SU-DHL-6 (cell line): ENCODE results near the gene RAB37.

Experiments used
- H2AFZ ChIP-seq: fragments of 200-600 bp; sonication (generic); 2 replicates; pipeline ENCODE4 v1.6.1; 2014; ENCODE audit warnings: low read depth, mild to moderate bottlenecking, moderate library complexity, mixed read lengths, antibody characterized with exemption, low read length; ENCODE audit not compliant: severe bottlenecking
- H3F3A ChIP-seq: fragments of 200-600 bp; shearing (Covaris generic); 2 replicates; pipeline ENCODE4 v1.6.0; 2016; ENCODE audit warnings: antibody characterized with exemption, mild to moderate bottlenecking; ENCODE audit not compliant: insufficient read depth
- H3K27ac ChIP-seq: fragments of 200-600 bp; sonication (generic); 2 replicates; pipeline ENCODE4 v1.5.1; 2016; ENCODE audit warnings: low read depth, mild to moderate bottlenecking, low read length, moderate library complexity, mixed read lengths
- H3K27me3 ChIP-seq: fragments of 200-600 bp; sonication (generic), shearing (Covaris generic); 2 replicates; pipeline ENCODE4 v1.6.0; 2014; ENCODE audit warnings: mild to moderate bottlenecking, low read length
- H3K36me3 ChIP-seq: fragments of 200-600 bp; sonication (generic); 2 replicates; pipeline ENCODE4 v1.6.1; 2014; ENCODE audit warnings: mild to moderate bottlenecking, low read length, mixed read lengths
- H3K4me2 ChIP-seq: fragments of 300-600, 200-600 bp; shearing (Covaris generic), sonication (generic); 2 replicates; pipeline ENCODE4 v1.6.0; 2014; ENCODE audit warnings: low read length, low read depth, mild to moderate bottlenecking; ENCODE audit not compliant: poor library complexity, severe bottlenecking
- H3K4me3 ChIP-seq: fragments of 200-600 bp; sonication (generic); 2 replicates; pipeline ENCODE4 v1.5.1; 2014; ENCODE audit warnings: antibody characterized with exemption, low read length, mild to moderate bottlenecking, mixed read lengths; ENCODE audit not compliant: insufficient read depth, poor library complexity, severe bottlenecking
- H3K79me2 ChIP-seq: fragments of 200-600 bp; sonication (generic); 2 replicates; pipeline ENCODE4 v1.6.1; 2014; ENCODE audit warnings: mild to moderate bottlenecking, low read length, moderate library complexity; ENCODE audit not compliant: insufficient read depth
- H3K9ac ChIP-seq: fragments of 200-600 bp; sonication (generic); 2 replicates; pipeline ENCODE4 v1.7.0; 2014; ENCODE audit warnings: mild to moderate bottlenecking, low read length
- H3K9me2 ChIP-seq: fragments of 200-600 bp; sonication (generic); replicated peaks from 2 replicates; pipeline ENCODE4 v1.6.1; 2014; ENCODE audit warnings: low read length; ENCODE audit not compliant: insufficient read depth
- H3K9me3 ChIP-seq: fragments of 200-600 bp; sonication (generic); 2 replicates; pipeline ENCODE4 v1.6.1; 2014; ENCODE audit warnings: low read length, mixed read lengths; ENCODE audit not compliant: insufficient read depth
- H4K20me1 ChIP-seq: fragments of 200-600 bp; sonication (generic); 2 replicates; pipeline ENCODE4 v1.6.1; 2014; ENCODE audit warnings: low read depth, mild to moderate bottlenecking, antibody characterized with exemption, low read length, moderate library complexity, mixed read lengths
- CTCF ChIP-seq: fragments of 200-600 bp; sonication (generic); IDR thresholded peaks from one replicate; pipeline ENCODE4 v1.5.1; 2017; ENCODE audit warnings: antibody characterized with exemption, mild to moderate bottlenecking, low read length, moderate library complexity; ENCODE audit not compliant: insufficient read depth, poor library complexity, severe bottlenecking
- EZH2phosphoT487 ChIP-seq: fragments of 200-600 bp; sonication (generic), shearing (Covaris generic); conservative IDR thresholded peaks from 2 replicates; pipeline ENCODE4 v1.6.1; 2018; ENCODE audit warnings: mild to moderate bottlenecking, antibody characterized with exemption, low read length, moderate library complexity, mixed read lengths

Gene RAB37

GRCh38 chr17:74752415-74752814 lies 15.4 kb downstream of the RAB37 start:
- H4K20me1 ChIP-seq = no peaks in the 10 kb centered on the region; the same call in 1 of the 2 replicates

GRCh38 chr17:74752822-74753401 lies 15.9 kb downstream of the RAB37 start:
- Histone ChIP-seq H3K27ac (no peak overlapping the region), H3K9ac (no peak overlapping the region), H3F3A (no peaks in the 10 kb centered on the region), H3K4me3 (no peak overlapping the region), H3K4me2 (no peak overlapping the region), H4K20me1 (no peaks in the 10 kb centered on the region; the same call in 1 of the 2 replicates), H2AFZ (no peak overlapping the region), H3K9me2 (no peaks in the 10 kb centered on the region), H3K9me3 (no peaks in the 10 kb centered on the region), H3K36me3 (no peaks in the 10 kb centered on the region), H3K27me3 (no peaks in the 10 kb centered on the region), H3K79me2 (peaks cover 61% of the 10 kb centered on the region)
- TF ChIP-seq CTCF = no peak
- no peak for TF ChIP-seq EZH2phosphoT487

More at GRCh38 chr17:74752415-74752814, 15.4 kb downstream of the RAB37 start:
- H3K9ac ChIP-seq = no peak overlapping the region
- H3F3A ChIP-seq = no peaks in the 10 kb centered on the region
- no peaks in the 10 kb centered on the region for H3K9me2 ChIP-seq
- H3K27ac ChIP-seq = no peak overlapping the region
- peaks cover 56% of the 10 kb centered on the region for H3K79me2 ChIP-seq
- no peak overlapping the region for H3K4me3 ChIP-seq
- no peaks in the 10 kb centered on the region for H3K36me3 ChIP-seq
- H3K4me2 ChIP-seq = no peak overlapping the region
- no peaks in the 10 kb centered on the region for H3K27me3 ChIP-seq
- H3K9me3 ChIP-seq = no peaks in the 10 kb centered on the region
- no peak for TF ChIP-seq EZH2phosphoT487
- TF ChIP-seq CTCF = no peak
- H2AFZ ChIP-seq = no peak overlapping the region

- no peak overlapping the region for H3K4me3 ChIP-seq
- H3F3A ChIP-seq = no peaks in the 10 kb centered on the region
- H4K20me1 ChIP-seq = no peaks in the 10 kb centered on the region; the same call in 1 of the 2 replicates
- H2AFZ ChIP-seq = no peak overlapping the region
- no peak overlapping the region for H3K4me2 ChIP-seq
- no peak for TF ChIP-seq CTCF
- no peak for TF ChIP-seq EZH2phosphoT487
- H3K27ac ChIP-seq = no peak overlapping the region
- H3K9me2 ChIP-seq = no peaks in the 10 kb centered on the region
- H3K79me2 ChIP-seq = peaks cover 64% of the 10 kb centered on the region
- no peaks in the 10 kb centered on the region for H3K27me3 ChIP-seq
- H3K36me3 ChIP-seq = no peaks in the 10 kb centered on the region
- no peaks in the 10 kb centered on the region for H3K9me3 ChIP-seq
- no peak overlapping the region for H3K9ac ChIP-seq
Measured at GRCh38 chr17:74754832-74755231, 17.8 kb downstream of the RAB37 start.

GRCh38 chr17:74755533-74755932 lies 18.5 kb downstream of the RAB37 start:
- Histone ChIP-seq H3K4me3 (no peak overlapping the region), H3K79me2 (peaks cover 63% of the 10 kb centered on the region), H3K27ac (no peak overlapping the region), H3K4me2 (no peak overlapping the region), H3K36me3 (no peaks in the 10 kb centered on the region), H3K9me3 (no peaks in the 10 kb centered on the region), H3F3A (no peaks in the 10 kb centered on the region), H3K9ac (no peak overlapping the region), H3K27me3 (no peaks in the 10 kb centered on the region), H2AFZ (no peak overlapping the region), H3K9me2 (no peaks in the 10 kb centered on the region), H4K20me1 (no peaks in the 10 kb centered on the region; the same call in 1 of the 2 replicates)
- TF ChIP-seq CTCF = no peak
- TF ChIP-seq EZH2phosphoT487 = no peak
